ENCODE results near the gene PCDHB13.

DNA sequence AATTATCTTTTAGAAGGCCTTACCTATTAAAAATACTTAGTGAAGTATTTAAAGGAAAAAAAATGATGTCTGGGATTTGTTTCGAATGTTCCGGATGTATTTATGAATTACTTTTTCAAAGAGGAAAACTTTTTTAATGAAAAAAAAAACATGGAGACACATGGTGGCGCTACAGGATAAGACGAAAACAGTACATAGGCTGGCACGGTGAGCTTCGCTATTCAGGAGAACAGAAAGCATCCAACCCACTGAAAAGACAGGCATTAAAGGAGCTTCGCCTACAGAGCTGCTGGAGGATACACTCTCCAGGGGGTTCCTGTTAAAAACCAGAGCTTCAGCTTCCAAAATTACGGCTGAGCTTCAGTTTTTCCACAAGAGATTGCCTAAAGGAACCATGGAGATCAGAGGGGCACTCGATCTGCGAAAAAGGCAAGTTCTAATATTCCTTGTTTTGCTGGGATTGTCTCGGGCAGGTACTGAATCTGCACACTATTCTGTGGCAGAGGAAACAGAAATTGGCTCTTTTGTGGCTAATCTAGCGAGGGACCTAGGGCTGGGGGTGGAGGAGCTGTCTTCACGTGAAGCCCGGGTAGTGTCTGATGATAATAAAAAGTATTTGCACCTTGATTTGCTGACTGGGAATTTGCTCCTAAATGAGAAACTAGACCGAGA lies 9.5 kb downstream of the PCDHB13 start, which contains the start of gene PCDHB14:
- TF ChIP-seq NR3C1 (CRISPR knock-in tag; conservative IDR thresholded peaks at IDR 0.05; ENCODE audit: low read depth): no peak
- TF ChIP-seq, protein P1, sequence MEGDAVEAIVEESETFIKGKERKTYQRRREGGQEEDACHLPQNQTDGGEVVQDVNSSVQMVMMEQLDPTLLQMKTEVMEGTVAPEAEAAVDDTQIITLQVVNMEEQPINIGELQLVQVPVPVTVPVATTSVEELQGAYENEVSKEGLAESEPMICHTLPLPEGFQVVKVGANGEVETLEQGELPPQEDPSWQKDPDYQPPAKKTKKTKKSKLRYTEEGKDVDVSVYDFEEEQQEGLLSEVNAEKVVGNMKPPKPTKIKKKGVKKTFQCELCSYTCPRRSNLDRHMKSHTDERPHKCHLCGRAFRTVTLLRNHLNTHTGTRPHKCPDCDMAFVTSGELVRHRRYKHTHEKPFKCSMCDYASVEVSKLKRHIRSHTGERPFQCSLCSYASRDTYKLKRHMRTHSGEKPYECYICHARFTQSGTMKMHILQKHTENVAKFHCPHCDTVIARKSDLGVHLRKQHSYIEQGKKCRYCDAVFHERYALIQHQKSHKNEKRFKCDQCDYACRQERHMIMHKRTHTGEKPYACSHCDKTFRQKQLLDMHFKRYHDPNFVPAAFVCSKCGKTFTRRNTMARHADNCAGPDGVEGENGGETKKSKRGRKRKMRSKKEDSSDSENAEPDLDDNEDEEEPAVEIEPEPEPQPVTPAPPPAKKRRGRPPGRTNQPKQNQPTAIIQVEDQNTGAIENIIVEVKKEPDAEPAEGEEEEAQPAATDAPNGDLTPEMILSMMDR (IDR thresholded peaks at IDR 0.05): no peak
- no peak for TF ChIP-seq ZNF416 (CRISPR knock-in tag; IDR thresholded peaks at IDR 0.05)
- TF ChIP-seq, protein P2, sequence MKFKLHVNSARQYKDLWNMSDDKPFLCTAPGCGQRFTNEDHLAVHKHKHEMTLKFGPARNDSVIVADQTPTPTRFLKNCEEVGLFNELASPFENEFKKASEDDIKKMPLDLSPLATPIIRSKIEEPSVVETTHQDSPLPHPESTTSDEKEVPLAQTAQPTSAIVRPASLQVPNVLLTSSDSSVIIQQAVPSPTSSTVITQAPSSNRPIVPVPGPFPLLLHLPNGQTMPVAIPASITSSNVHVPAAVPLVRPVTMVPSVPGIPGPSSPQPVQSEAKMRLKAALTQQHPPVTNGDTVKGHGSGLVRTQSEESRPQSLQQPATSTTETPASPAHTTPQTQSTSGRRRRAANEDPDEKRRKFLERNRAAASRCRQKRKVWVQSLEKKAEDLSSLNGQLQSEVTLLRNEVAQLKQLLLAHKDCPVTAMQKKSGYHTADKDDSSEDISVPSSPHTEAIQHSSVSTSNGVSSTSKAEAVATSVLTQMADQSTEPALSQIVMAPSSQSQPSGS (CRISPR knock-in tag; IDR thresholded peaks at IDR 0.05; ENCODE audit: borderline replicate concordance, low read depth): no peak
- no peak for TF ChIP-seq NFYB (CRISPR knock-in tag; conservative IDR thresholded peaks at IDR 0.05; ENCODE audit: low read depth)
- TF ChIP-seq, protein P3, sequence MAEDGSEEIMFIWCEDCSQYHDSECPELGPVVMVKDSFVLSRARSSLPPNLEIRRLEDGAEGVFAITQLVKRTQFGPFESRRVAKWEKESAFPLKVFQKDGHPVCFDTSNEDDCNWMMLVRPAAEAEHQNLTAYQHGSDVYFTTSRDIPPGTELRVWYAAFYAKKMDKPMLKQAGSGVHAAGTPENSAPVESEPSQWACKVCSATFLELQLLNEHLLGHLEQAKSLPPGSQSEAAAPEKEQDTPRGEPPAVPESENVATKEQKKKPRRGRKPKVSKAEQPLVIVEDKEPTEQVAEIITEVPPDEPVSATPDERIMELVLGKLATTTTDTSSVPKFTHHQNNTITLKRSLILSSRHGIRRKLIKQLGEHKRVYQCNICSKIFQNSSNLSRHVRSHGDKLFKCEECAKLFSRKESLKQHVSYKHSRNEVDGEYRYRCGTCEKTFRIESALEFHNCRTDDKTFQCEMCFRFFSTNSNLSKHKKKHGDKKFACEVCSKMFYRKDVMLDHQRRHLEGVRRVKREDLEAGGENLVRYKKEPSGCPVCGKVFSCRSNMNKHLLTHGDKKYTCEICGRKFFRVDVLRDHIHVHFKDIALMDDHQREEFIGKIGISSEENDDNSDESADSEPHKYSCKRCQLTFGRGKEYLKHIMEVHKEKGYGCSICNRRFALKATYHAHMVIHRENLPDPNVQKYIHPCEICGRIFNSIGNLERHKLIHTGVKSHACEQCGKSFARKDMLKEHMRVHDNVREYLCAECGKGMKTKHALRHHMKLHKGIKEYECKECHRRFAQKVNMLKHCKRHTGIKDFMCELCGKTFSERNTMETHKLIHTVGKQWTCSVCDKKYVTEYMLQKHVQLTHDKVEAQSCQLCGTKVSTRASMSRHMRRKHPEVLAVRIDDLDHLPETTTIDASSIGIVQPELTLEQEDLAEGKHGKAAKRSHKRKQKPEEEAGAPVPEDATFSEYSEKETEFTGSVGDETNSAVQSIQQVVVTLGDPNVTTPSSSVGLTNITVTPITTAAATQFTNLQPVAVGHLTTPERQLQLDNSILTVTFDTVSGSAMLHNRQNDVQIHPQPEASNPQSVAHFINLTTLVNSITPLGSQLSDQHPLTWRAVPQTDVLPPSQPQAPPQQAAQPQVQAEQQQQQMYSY (CRISPR knock-in tag; IDR thresholded peaks at IDR 0.05): no peak
- TF ChIP-seq, protein P4, sequence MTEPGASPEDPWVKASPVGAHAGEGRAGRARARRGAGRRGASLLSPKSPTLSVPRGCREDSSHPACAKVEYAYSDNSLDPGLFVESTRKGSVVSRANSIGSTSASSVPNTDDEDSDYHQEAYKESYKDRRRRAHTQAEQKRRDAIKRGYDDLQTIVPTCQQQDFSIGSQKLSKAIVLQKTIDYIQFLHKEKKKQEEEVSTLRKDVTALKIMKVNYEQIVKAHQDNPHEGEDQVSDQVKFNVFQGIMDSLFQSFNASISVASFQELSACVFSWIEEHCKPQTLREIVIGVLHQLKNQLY (CRISPR knock-in tag; IDR thresholded peaks at IDR 0.05): no peak
- TF ChIP-seq RELA (CRISPR knock-in tag; IDR thresholded peaks at IDR 0.05; ENCODE audit: borderline replicate concordance): no peak
- TF ChIP-seq NR1H2 (CRISPR knock-in tag; IDR thresholded peaks at IDR 0.05): no peak
- no peak for TF ChIP-seq EMX1 (CRISPR knock-in tag; IDR thresholded peaks at IDR 0.05)
- TF ChIP-seq, protein P5, sequence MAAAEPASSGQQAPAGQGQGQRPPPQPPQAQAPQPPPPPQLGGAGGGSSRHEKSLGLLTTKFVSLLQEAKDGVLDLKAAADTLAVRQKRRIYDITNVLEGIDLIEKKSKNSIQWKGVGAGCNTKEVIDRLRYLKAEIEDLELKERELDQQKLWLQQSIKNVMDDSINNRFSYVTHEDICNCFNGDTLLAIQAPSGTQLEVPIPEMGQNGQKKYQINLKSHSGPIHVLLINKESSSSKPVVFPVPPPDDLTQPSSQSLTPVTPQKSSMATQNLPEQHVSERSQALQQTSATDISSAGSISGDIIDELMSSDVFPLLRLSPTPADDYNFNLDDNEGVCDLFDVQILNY (CRISPR knock-in tag; IDR thresholded peaks at IDR 0.05): no peak
